ENCODE measurements around the gene TSEN54.

- TF ChIP-seq CTCF (IDR thresholded peaks at IDR 0.05) (no peak), EP300 (IDR thresholded peaks at IDR 0.05) (no peak)
These were observed 30.6 kb upstream of the TSEN54 start for GRCh38 chr17:75485688-75486087.
